ENCODE data around the gene ZNF611.
"Not testable (repeated sequence)": the region's sequence is repeated elsewhere in the genome, so short reads cannot be mapped to it uniquely, and the experiment has no call there.

ZNF611 gene

DNA sequence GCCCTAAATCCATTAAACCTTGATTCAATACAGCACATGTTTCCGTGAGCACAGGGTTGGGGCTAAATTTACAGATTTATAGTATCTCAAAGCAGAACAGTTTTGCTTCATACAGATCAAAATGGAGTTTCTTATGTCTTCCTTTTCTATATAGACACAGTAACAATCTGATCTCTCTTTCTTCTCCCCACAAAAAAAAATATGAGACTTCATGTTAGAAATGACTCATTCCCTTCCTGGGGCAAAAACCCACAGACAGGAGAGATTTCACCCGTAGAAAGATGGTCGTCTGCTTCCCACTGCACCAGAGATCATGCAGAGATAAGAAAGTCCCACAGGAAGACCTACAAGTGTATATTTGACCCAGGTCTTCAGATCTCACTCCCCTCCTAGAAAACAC is 7.7 kb upstream of the ZNF611 start:
- no peak overlapping the region for H3K4me3 ChIP-seq (replicated peaks; ENCODE audit: low read depth, low read length)
- TF ChIP-seq CTCF (IDR thresholded peaks at IDR 0.05; ENCODE audit: low read depth, low read length, missing control alignments) = no peak

DNA sequence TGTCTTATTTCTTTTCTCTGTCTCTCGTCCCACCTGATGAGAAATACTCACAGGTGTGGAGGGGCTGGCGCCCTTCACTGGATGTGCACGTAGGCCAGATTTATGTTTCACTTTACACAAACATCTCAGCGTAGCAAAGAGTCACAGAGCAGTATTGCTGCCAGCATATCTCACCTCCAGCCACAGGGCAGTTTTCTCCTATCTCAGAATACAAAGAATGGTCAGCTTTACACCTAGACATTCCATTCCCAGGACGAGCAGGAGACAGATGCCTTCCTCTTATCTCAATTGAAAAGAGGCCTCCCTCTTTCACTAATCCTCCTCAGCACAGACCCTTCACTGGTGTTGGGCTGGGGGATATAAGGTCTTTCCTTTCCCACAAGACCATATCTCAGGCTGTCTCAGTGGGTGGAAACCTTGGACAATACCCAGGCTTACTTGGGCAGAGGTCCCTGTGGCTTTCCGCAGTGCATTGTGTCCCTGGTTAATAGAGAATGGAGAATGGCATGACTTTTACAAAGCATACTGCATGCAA is 7.2 kb upstream of the ZNF611 start:
- no peak for TF ChIP-seq CTCF (IDR thresholded peaks at IDR 0.05; ENCODE audit: low read depth, low read length, missing control alignments)
- DNase-seq (ENCODE audit: extremely low read depth, low read depth) = no peak
- no peak overlapping the region for H3K4me3 ChIP-seq (replicated peaks; ENCODE audit: low read depth, low read length)

More for the DNA sequence above, 7.7 kb upstream of the ZNF611 start:
- DNase-seq (ENCODE audit: extremely low read depth, low read depth) = no peak

DNA sequence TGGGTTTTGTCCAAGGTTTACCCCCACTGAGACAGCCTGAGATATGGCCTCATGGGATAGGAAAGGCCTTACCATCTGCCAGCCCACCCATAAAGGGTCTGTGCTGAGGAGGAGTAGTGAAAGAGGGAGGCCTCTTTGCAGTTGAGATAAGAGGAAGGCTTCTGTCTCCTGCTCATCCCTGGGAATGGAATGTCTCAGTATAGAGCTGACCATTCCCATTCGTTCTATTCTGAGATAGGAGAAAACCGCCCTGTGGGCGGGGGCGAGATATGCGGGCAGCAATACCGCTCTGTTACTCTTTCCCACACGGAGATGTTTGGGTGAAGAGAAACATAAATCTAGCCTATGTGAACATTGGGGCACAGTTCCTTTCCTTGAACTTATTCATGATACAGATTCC is 6.5 kb upstream of the ZNF611 start:
- not testable (repeated sequence) for DNase-seq (ENCODE audit: extremely low read depth, low read depth); H3K4me3 ChIP-seq (replicated peaks; ENCODE audit: low read depth, low read length)

DNA sequence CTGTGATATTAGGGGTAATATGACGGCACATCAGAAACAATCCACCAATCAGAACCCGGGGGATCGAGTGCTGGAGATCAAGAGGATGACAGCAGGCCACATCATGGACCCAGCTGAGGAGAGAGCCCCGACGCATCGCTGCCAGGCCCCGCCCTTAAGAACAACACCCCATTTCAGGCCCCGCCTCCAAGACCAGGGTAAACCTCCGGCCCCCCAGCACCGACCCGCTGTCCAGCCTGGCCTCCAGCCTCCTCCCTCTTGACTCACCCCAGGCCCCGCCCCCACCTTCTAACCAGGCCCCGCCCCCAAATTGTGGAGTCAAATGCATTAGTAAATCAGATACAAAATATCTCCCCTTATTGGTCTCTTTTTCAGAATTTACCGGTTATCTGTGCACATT is 4.7 kb upstream of the ZNF611 start:
- TF ChIP-seq CTCF (IDR thresholded peaks at IDR 0.05; ENCODE audit: low read depth, low read length, missing control alignments) = no peak
- no peak for DNase-seq (ENCODE audit: extremely low read depth, low read depth)

GRCh38 chr19:52735734-52736133 is 890 bp upstream of the ZNF611 start:
- TF ChIP-seq CTCF (IDR thresholded peaks at IDR 0.05; ENCODE audit: low read depth, low read length, missing control alignments) = no peak
- DNase-seq (ENCODE audit: extremely low read depth, low read depth) = no peak
- H3K4me3 ChIP-seq (replicated peaks; ENCODE audit: low read depth, low read length) = no peak overlapping the region

More for the DNA sequence above, 4.7 kb upstream of the ZNF611 start:
- H3K4me3 ChIP-seq (replicated peaks; ENCODE audit: low read depth, low read length) = no peak overlapping the region

- DNase-seq (ENCODE audit: extremely low read depth, low read depth) = no peak
- H3K4me3 ChIP-seq (replicated peaks; ENCODE audit: low read depth, low read length) = peak overlapping the region; percentile 79
- no peak for TF ChIP-seq CTCF (IDR thresholded peaks at IDR 0.05; ENCODE audit: low read depth, low read length, missing control alignments)
Observed at GRCh38 chr19:52734331-52734892, 432 bp downstream of the ZNF611 start.

- not testable (repeated sequence) for DNase-seq (ENCODE audit: extremely low read depth, low read depth)
Observed at GRCh38 chr19:52726051-52726450, 8.8 kb downstream of the ZNF611 start.

GRCh38 chr19:52725528-52725961 is 9.3 kb downstream of the ZNF611 start:
- no peak overlapping the region for H3K4me3 ChIP-seq (replicated peaks; ENCODE audit: low read depth, low read length)
- DNase-seq (ENCODE audit: extremely low read depth, low read depth) = no peak
- no peak for TF ChIP-seq CTCF (IDR thresholded peaks at IDR 0.05; ENCODE audit: low read depth, low read length, missing control alignments)

More at GRCh38 chr19:52726051-52726450, 8.8 kb downstream of the ZNF611 start:
- H3K4me3 ChIP-seq (replicated peaks; ENCODE audit: low read depth, low read length) = not testable (repeated sequence)

Data from HFF-Myc (cell line).